ENCODE measurements around the gene NMB.
"Not testable (repeated sequence)": the region's sequence is repeated elsewhere in the genome, so short reads cannot be mapped to it uniquely, and the experiment has no call there.

Gene NMB

DNA sequence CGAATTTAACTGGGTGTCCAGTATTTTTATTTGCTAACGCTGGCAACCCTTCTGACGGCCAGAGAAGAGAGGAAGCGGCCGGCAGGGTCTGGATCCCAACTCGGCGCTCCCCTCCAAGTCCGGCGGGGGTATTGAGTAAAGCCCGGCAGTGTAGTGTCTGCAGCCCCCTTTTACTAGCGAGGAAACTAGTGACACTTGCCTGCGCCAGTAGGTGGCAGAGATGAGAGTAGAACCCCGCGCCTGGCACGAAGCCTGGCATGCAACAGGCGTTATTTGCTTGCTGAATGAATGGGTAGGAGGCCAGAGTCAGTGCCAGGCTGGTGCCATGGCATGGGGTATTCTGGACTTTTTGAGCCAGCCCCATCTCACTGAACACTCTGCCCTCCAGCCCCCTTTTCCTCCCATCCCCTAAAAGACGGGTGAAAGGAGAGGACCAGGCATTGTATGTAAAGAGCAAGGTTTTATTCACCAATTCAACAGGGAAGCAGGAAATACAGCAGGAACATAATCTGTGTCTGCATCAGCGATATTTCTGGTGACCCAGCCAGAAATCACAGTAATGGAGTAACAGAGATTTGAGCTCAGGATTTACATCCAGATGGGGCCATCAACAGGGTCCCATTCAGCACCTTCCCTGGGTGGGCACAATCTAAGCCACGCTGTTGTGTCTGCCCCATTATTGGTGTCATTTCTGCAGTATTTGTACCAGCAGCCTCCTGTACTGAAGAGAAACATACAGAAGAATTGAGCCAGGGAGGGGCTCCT lies 3.1 kb downstream of the NMB start:
- peak overlapping the region; percentile 97 for H3K9ac ChIP-seq (ENCODE audit: low read length)
- peak; percentile 92 for DNase-seq (ENCODE audit: low read depth)
- no peaks in the 10 kb centered on the region for H3K9me3 ChIP-seq (ENCODE audit: control insufficient read depth, low read length)
- H3K27me3 ChIP-seq (replicated peaks; ENCODE audit: control insufficient read depth, insufficient read depth, low read length) = no peaks in the 10 kb centered on the region
- peaks cover 24% of the 10 kb centered on the region for H3K36me3 ChIP-seq (ENCODE audit: control insufficient read depth, insufficient read depth, low read length, severe bottlenecking)
- H3K4me3 ChIP-seq (ENCODE audit: low read length) = peak overlapping the region; percentile 92
- H3K4me1 ChIP-seq (ENCODE audit: control insufficient read depth, insufficient read depth, low read length) = peaks cover 56% of the 10 kb centered on the region

DNA sequence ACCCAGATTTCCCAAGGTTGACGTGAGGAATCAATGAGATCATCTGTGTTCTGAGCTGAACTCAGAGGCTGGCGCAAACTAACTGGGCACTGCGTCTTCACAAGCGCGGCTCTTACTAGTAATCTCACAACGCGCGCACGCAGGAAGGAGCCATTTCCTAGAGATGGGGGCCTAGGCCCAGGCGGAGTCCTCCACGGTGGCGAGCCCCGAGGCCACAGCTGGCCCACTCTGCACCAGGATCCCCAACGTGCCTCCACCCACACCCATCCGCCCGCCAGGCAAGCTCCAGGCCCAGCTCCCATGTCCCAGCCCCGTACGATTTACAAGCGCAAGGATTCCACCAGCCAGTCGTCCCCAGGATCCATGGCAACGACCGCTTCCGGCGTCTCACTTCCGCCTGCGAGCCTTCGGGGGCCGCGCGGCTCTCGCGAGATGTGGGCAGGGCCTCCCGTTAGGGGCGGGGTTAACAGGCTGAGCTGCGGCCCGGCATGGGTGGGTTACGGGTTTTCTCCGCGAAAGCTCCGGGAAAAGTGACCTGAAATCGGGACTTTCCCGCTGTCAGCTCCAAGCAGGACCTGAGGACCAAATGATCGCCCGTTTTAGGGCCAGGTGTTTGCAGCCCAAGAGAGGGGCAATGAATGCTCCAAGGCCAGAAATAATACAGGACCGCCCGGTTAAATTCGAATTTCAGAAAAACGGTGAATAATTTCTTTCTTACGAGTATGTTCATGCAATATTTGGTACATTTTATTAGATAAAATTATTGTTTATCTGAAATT lies 3.9 kb downstream of the NMB start, which contains the start of gene WDR73:
TSS of gene WDR73 (minus strand) at position 374 of the 779 bp plus-strand sequence. CDS start at position 365, 9 bp downstream.
- H3K9ac ChIP-seq (ENCODE audit: low read length) = peak within 1 kb of the TSS; percentile 97
- no peaks in the 10 kb centered on the region for H3K27me3 ChIP-seq (replicated peaks; ENCODE audit: control insufficient read depth, insufficient read depth, low read length)
- peak; percentile 99 for DNase-seq (ENCODE audit: low read depth)
- peak within 1 kb of the TSS; percentile 92 for H3K4me3 ChIP-seq (ENCODE audit: low read length)
- peaks cover 31% of the 10 kb centered on the region for H3K36me3 ChIP-seq (ENCODE audit: control insufficient read depth, insufficient read depth, low read length, severe bottlenecking)
- H3K4me1 ChIP-seq (ENCODE audit: control insufficient read depth, insufficient read depth, low read length) = peaks cover 57% of the 10 kb centered on the region
- no peaks in the 10 kb centered on the region for H3K9me3 ChIP-seq (ENCODE audit: control insufficient read depth, low read length)

DNA sequence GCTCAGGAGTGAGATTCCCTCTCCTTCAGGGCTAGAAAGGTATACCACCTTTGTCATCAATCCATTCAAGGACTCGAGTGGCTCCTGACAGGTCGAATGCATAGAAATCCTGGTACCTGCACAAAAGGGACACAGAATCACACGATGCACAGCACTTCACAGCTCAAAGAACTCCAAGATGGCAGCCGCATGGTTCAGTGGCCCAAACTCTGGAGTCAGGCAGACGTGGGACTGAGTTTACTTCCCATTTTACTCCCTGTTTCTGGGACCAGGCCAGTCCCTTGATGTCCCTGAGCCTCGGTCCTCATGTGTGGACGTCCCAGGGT lies 4.5 kb downstream of the NMB start:
- peak overlapping the region; percentile 97 for H3K9ac ChIP-seq (ENCODE audit: low read length)
- DNase-seq (ENCODE audit: low read depth) = no peak
- H3K36me3 ChIP-seq (ENCODE audit: control insufficient read depth, insufficient read depth, low read length, severe bottlenecking) = peaks cover 36% of the 10 kb centered on the region
- peaks cover 57% of the 10 kb centered on the region for H3K4me1 ChIP-seq (ENCODE audit: control insufficient read depth, insufficient read depth, low read length)
- H3K27me3 ChIP-seq (replicated peaks; ENCODE audit: control insufficient read depth, insufficient read depth, low read length) = no peaks in the 10 kb centered on the region
- no peaks in the 10 kb centered on the region for H3K9me3 ChIP-seq (ENCODE audit: control insufficient read depth, low read length)
- H3K4me3 ChIP-seq (ENCODE audit: low read length) = peak overlapping the region; percentile 92

DNA sequence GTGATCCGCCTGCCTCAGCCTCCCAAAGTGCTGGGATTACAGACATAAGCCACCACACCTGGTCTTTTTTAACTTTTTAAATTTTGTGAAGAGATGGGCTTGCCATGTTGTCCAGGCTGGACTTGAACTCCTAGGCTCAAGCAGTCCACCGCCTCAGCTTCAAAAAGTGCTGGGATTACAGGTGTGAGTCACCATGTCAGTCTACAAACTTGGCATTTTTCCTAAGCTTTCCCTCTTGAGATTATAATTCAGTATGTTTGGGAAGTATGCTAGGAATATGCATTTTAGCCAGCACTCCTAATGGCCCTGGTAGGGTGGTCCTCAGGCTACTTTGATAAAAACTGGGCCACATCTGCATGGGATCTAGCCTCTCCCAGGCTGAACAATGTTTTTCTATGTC lies 8.3 kb downstream of the NMB start:
- Histone ChIP-seq H3K27me3 (replicated peaks; ENCODE audit: control insufficient read depth, insufficient read depth, low read length) (no peaks in the 10 kb centered on the region), H3K4me3 (ENCODE audit: low read length) (no peak overlapping the region), H3K36me3 (ENCODE audit: control insufficient read depth, insufficient read depth, low read length, severe bottlenecking) (peaks cover 73% of the 10 kb centered on the region), H3K9me3 (ENCODE audit: control insufficient read depth, low read length) (no peaks in the 10 kb centered on the region), H3K4me1 (ENCODE audit: control insufficient read depth, insufficient read depth, low read length) (peaks cover 42% of the 10 kb centered on the region), H3K9ac (ENCODE audit: low read length) (no peak overlapping the region)
- DNase-seq (ENCODE audit: low read depth) = no peak

DNA sequence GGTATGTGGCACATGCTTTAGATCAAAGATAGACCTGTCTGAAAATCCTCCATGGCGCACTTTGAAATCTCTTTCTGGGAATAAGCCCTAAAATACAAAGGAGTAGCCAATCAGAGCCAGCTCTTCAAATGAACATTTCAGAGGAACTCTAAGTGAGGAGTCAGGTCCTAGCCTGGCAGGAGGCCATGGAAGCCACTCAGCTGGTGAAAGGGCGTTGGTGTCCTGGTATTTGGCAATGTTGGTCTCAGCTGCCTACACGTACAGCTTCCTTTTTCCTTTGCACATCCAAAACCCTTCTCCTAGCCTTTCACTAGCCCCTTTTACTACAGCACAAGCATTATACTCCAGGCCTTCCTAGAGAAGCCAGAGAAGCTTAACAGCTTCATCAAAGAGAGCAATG lies 9.5 kb downstream of the NMB start:
- H3K9me3 ChIP-seq (ENCODE audit: control insufficient read depth, low read length) = no peaks in the 10 kb centered on the region
- H3K27me3 ChIP-seq (replicated peaks; ENCODE audit: control insufficient read depth, insufficient read depth, low read length) = no peaks in the 10 kb centered on the region
- H3K4me3 ChIP-seq (ENCODE audit: low read length) = peak overlapping the region; percentile 49
- peaks cover 82% of the 10 kb centered on the region for H3K36me3 ChIP-seq (ENCODE audit: control insufficient read depth, insufficient read depth, low read length, severe bottlenecking)
- H3K4me1 ChIP-seq (ENCODE audit: control insufficient read depth, insufficient read depth, low read length) = peaks cover 41% of the 10 kb centered on the region
- H3K9ac ChIP-seq (ENCODE audit: low read length) = no peak overlapping the region
- peak; percentile 29 for DNase-seq (ENCODE audit: low read depth)

DNA sequence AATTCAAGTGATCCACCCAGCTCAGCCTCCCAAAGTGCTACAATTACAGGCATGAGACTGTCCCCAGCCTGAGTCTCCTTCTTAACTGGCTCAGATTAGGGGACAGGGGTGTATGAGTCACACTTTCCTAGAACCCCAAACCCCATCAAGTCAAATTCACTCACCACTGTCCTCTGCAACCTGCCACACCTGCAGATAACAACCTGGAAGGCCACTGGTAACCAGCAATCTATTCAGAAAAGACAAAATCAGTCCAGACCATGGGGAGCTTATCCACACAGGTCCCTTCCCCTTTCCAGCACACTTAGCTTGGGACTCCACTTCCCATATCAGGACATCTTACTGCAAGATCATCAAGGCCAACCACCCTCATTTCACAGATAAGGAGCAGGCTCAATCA lies 10.3 kb downstream of the NMB start:
- H3K27me3 ChIP-seq (replicated peaks; ENCODE audit: control insufficient read depth, insufficient read depth, low read length) = no peaks in the 10 kb centered on the region
- H3K36me3 ChIP-seq (ENCODE audit: control insufficient read depth, insufficient read depth, low read length, severe bottlenecking) = peaks cover 89% of the 10 kb centered on the region
- H3K4me3 ChIP-seq (ENCODE audit: low read length) = no peak overlapping the region
- no peak overlapping the region for H3K9ac ChIP-seq (ENCODE audit: low read length)
- no peak for DNase-seq (ENCODE audit: low read depth)
- no peaks in the 10 kb centered on the region for H3K9me3 ChIP-seq (ENCODE audit: control insufficient read depth, low read length)
- peaks cover 33% of the 10 kb centered on the region for H3K4me1 ChIP-seq (ENCODE audit: control insufficient read depth, insufficient read depth, low read length)

DNA sequence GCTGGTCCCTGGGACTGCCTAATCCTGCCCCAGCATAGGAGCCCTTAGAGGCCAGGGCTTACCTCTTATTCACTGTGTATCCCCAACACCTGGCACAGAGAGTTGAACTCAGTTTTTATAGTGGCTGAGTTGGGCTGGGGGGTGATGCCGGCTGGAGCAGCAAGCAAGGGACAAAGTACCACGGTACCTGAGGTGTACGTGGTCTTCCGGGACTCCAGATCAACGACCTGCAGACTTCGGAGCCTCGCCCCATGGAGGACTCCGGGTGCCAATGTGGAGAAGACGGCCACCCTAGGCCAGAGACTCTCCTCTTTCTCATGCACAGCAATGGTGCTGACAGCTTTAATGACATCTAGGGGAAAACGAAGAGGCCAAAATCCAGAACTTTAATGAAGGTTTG lies 12.0 kb downstream of the NMB start:
- no peak for DNase-seq (ENCODE audit: low read depth)
- H3K36me3 ChIP-seq (ENCODE audit: control insufficient read depth, insufficient read depth, low read length, severe bottlenecking) = peaks cover 92% of the 10 kb centered on the region

DNA sequence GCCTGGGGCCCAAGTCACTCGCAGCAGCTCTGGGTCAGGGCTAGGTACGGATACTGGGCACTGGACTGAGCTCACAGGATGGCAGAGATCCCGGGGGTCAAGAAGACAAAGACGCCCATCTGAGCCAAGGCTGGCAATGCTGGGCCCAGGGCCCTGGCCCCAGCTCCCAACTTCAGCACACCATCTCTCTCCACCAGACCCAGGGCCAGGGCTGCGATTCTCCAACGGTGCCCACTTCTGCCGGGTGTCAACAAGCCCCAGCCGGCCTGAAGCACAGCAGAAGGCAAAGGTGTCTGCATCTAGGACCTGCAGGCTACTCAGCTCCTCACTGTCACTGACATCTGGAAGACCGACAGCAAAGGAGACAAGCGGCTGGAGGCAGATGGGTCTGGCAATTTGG lies 12.5 kb downstream of the NMB start:
- Histone ChIP-seq H3K27me3 (replicated peaks; ENCODE audit: control insufficient read depth, insufficient read depth, low read length) (no peaks in the 10 kb centered on the region), H3K9ac (ENCODE audit: low read length) (no peak overlapping the region), H3K36me3 (ENCODE audit: control insufficient read depth, insufficient read depth, low read length, severe bottlenecking) (peaks cover 92% of the 10 kb centered on the region), H3K9me3 (ENCODE audit: control insufficient read depth, low read length) (no peaks in the 10 kb centered on the region), H3K4me3 (ENCODE audit: low read length) (no peak overlapping the region), H3K4me1 (ENCODE audit: control insufficient read depth, insufficient read depth, low read length) (peaks cover 17% of the 10 kb centered on the region)
- no peak for DNase-seq (ENCODE audit: low read depth)

More for the DNA sequence above, 12.0 kb downstream of the NMB start:
- H3K27me3 ChIP-seq (replicated peaks; ENCODE audit: control insufficient read depth, insufficient read depth, low read length) = no peaks in the 10 kb centered on the region
- no peak overlapping the region for H3K4me3 ChIP-seq (ENCODE audit: low read length)
- no peaks in the 10 kb centered on the region for H3K9me3 ChIP-seq (ENCODE audit: control insufficient read depth, low read length)
- peaks cover 17% of the 10 kb centered on the region for H3K4me1 ChIP-seq (ENCODE audit: control insufficient read depth, insufficient read depth, low read length)
- H3K9ac ChIP-seq (ENCODE audit: low read length) = no peak overlapping the region

DNA sequence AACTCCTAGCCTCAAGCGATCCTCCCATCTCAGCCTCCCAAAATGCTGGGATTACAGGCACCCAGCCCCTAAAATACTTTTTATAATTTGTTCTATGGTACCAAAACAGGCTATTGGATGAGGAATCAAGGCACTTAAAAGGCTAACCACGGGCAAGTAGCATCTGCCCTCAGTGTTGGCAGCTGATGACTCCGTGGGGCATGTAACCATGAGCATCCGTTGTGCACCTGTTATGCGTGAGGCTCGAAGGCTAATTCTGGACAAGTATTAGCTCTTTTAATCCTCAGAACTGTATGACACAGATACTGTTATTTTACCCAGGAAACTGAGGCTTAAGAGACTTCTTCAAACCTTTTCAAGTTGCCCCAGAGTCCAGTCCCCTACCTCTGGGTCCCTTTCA lies 14.2 kb downstream of the NMB start:
- Histone ChIP-seq H3K9ac (ENCODE audit: low read length) (no peak overlapping the region), H3K36me3 (ENCODE audit: control insufficient read depth, insufficient read depth, low read length, severe bottlenecking) (peaks cover 96% of the 10 kb centered on the region), H3K27me3 (replicated peaks; ENCODE audit: control insufficient read depth, insufficient read depth, low read length) (no peaks in the 10 kb centered on the region), H3K4me3 (ENCODE audit: low read length) (no peak overlapping the region), H3K9me3 (ENCODE audit: control insufficient read depth, low read length) (no peaks in the 10 kb centered on the region), H3K4me1 (ENCODE audit: control insufficient read depth, insufficient read depth, low read length) (peaks cover 7% of the 10 kb centered on the region)
- no peak for DNase-seq (ENCODE audit: low read depth)

DNA sequence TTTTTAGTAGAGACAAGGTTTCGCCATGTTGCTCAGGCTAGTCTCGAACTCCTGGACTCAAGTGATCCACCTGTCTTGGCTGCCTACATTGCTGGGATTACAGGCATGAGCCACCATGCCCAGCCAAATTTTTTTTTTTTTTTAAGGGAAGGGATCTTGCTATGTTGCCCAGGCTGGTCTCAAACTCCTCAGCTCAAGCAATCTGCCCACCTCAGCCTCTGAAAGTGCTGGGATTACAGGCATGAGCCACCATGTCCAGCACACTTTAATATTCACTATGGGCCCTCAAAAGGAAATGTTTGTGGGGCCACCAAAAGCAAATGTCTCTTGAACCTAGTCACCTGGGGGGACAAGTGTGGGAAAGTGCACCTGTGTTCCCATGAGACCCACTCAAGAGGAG lies 15.4 kb downstream of the NMB start:
- H3K36me3 ChIP-seq (ENCODE audit: control insufficient read depth, insufficient read depth, low read length, severe bottlenecking) = peaks cover 93% of the 10 kb centered on the region
- H3K4me3 ChIP-seq (ENCODE audit: low read length); H3K9ac ChIP-seq (ENCODE audit: low read length); DNase-seq (ENCODE audit: low read depth); H3K27me3 ChIP-seq (replicated peaks; ENCODE audit: control insufficient read depth, insufficient read depth, low read length); H3K4me1 ChIP-seq (ENCODE audit: control insufficient read depth, insufficient read depth, low read length); H3K9me3 ChIP-seq (ENCODE audit: control insufficient read depth, low read length): not testable (repeated sequence)

DNA sequence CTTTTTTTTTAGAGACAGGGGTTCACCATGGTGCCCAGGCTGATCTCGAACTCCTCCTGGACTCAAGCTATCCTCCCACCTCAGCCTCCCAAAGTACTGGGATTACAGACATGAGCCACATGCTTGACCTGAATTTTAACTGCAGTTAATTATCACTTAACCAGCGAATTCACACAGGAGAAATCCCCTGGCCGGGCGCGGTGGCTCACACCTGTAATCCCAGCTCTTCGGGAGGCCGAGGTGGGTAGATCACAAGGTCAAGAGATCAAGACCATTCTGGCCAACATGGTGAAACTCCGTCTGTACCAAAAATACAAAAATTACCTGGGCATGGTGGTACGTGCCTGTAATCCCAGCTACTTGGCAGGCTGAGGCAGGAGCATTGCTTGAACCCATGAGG lies 16.1 kb downstream of the NMB start:
- not testable (repeated sequence) for H3K9ac ChIP-seq (ENCODE audit: low read length); H3K27me3 ChIP-seq (replicated peaks; ENCODE audit: control insufficient read depth, insufficient read depth, low read length); H3K9me3 ChIP-seq (ENCODE audit: control insufficient read depth, low read length); DNase-seq (ENCODE audit: low read depth); H3K4me3 ChIP-seq (ENCODE audit: low read length)
- peaks cover 14% of the 10 kb centered on the region for H3K4me1 ChIP-seq (ENCODE audit: control insufficient read depth, insufficient read depth, low read length)
- H3K36me3 ChIP-seq (ENCODE audit: control insufficient read depth, insufficient read depth, low read length, severe bottlenecking) = peaks cover 86% of the 10 kb centered on the region

Measured in adipocyte (in vitro differentiated cells).